Panc1 (cell line): ENCODE data around the gene PROSER3. TPM values are rescaled to one million over a fixed set of nuclear protein-coding genes. Genes with fewer than 3 reads are reported as not detected.

ENCODE experiments used
- ATAC-seq: fragments of 200-7000 bp; cut with Tn5 transposase; 2 replicates; pipeline ENCODE4 v1.9.1; 2020; ENCODE audit warnings: mild to moderate bottlenecking, moderate library complexity
- BruUV-seq: library from RNA; stranded (reverse); fragments of 400-500 nt; replicated peaks from 2 replicates; lab custom pipeline; 2021; lab: Mats Ljungman, UMichigan
- CTCF ChIA-PET: fragments of 300-600 bp; sonication (Branson Sonifier 250); formaldehyde crosslinking; loops from one replicate; lab custom pipeline; 2022; ENCODE audit warnings: antibody characterized with exemption; lab: Charles Lee
- POLR2A ChIA-PET: fragments of 300-600 bp; sonication (Branson Sonifier 250); formaldehyde crosslinking; loops from one replicate; lab custom pipeline; 2022; ENCODE audit warnings: antibody characterized with exemption; lab: Charles Lee
- DNase-seq: peaks from one replicate; pipeline ENCODE4 v3.0.0-alpha.2; 2010; ENCODE audit warnings: low read depth, low spot score
- H3K27ac ChIP-seq: 2 replicates; pipeline ENCODE4 v1.5.1; 2011; ENCODE audit warnings: mild to moderate bottlenecking, low read length, inconsistent platforms
- H3K27me3 ChIP-seq: fragments of 200-500 bp; sonication (Bioruptor generic); 2 replicates; pipeline ENCODE4 v1.6.0; 2014; ENCODE audit warnings: low read length, inconsistent platforms; ENCODE audit not compliant: control insufficient read depth, insufficient read depth
- H3K36me3 ChIP-seq: fragments of 200-500 bp; sonication (Bioruptor generic); 2 replicates; pipeline ENCODE4 v1.5.1; 2014; ENCODE audit warnings: inconsistent platforms, mild to moderate bottlenecking, low read length, moderate library complexity; ENCODE audit not compliant: control insufficient read depth, insufficient read depth
- H3K4me1 ChIP-seq: 2 replicates; pipeline ENCODE4 v1.5.1; 2011; ENCODE audit warnings: inconsistent platforms, mild to moderate bottlenecking, low read length, moderate library complexity; ENCODE audit not compliant: control insufficient read depth, insufficient read depth
- H3K4me3 ChIP-seq, 2 experiments: 2 replicates each; pipeline ENCODE4 v1.5.1; 2011 to 2012; ENCODE audit warnings: low read depth in 2 of 2, low read length in 2 of 2, mild to moderate bottlenecking in 2 of 2, inconsistent platforms in 1 of 2, moderate library complexity in 1 of 2
- H3K9me3 ChIP-seq: fragments of 200-500 bp; sonication (Bioruptor generic); 2 replicates; pipeline ENCODE4 v1.5.1; 2014; ENCODE audit warnings: low read depth, mild to moderate bottlenecking, inconsistent platforms, low read length, moderate library complexity; ENCODE audit not compliant: control insufficient read depth, insufficient read depth
- CTCF ChIP-seq: fragments of 450-650 bp; IDR thresholded peaks from 2 replicates; pipeline ENCODE4 v1.5.1; 2017; ENCODE audit warnings: mild to moderate bottlenecking
- POLR2AphosphoS5 ChIP-seq: IDR thresholded peaks from 2 replicates; pipeline ENCODE4 v1.6.1; 2012; ENCODE audit warnings: mild to moderate bottlenecking, low read depth, low read length, moderate library complexity
- REST ChIP-seq, 2 experiments: IDR thresholded peaks; 2 replicates each; pipeline ENCODE4 v1.6.1; 2011 to 2012; ENCODE audit warnings: low read depth in 2 of 2, control low read depth in 1 of 2, low read length in 1 of 2, mild to moderate bottlenecking in 1 of 2, moderate library complexity in 1 of 2; ENCODE audit not compliant: insufficient read depth in 1 of 2
- SIN3A ChIP-seq: IDR thresholded peaks from 2 replicates; pipeline ENCODE4 v1.6.1; 2012; ENCODE audit warnings: low read depth, mild to moderate bottlenecking, low read length, moderate library complexity, borderline replicate concordance; ENCODE audit not compliant: insufficient read depth
- TCF7L2 ChIP-seq: IDR thresholded peaks from 2 replicates; pipeline ENCODE4 v1.6.1; 2011; ENCODE audit warnings: mild to moderate bottlenecking, low read depth, low read length, inconsistent platforms
- in situ Hi-C: cut with HindIII; loops from 2 replicates; pipeline ENCODE4 v1.10.0; 2016; ENCODE audit warnings: low sequenced_read_pairs, low pct_unique_long_range_greater_than_20kb
- intact Hi-C: fragments of 100-400 bp; cut with micrococcal nuclease; formaldehyde crosslinking; loops from one replicate; pipeline ENCODE4 v1.10.0; 2022; ENCODE audit not compliant: unreplicated experiment
- total RNA-seq: library from RNA; stranded (reverse); gene quantifications from one replicate; pipeline ENCODE4 v1.2.1, GENCODE V29; 2021; ENCODE audit not compliant: unreplicated experiment

PROSER3 gene
- total RNA-seq, 1 experiment from 2014 or later = 63.9 TPM

GRCh38 chr19:35807633-35808032 lies 49.7 kb downstream of the PROSER3 start:
- CTCF ChIA-PET = no interaction called here
- no TSS peak for BruUV-seq

More at GRCh38 chr19:35807633-35808032, 49.7 kb downstream of the PROSER3 start:
- ATAC-seq (no peak), DNase-seq (no peak)
- Histone ChIP-seq H3K4me1 (no peaks in the 10 kb centered on the region), H3K36me3 (no peaks in the 10 kb centered on the region), H3K27me3 (no peaks in the 10 kb centered on the region), H3K4me3 (no peak overlapping the region), H3K27ac (no peak overlapping the region), H3K9me3 (no peaks in the 10 kb centered on the region)
- POLR2A ChIA-PET = no interaction called here
- in situ Hi-C loops = no loop called here
- intact Hi-C loops = no loop called here
- TF ChIP-seq CTCF (no peak), REST (IDR thresholded peaks at IDR 0.05; ENCODE audit: insufficient read depth in 1 of 2, low read depth in 2 of 2, low read length in 1 of 2) (no peak), SIN3A (no peak), POLR2AphosphoS5 (no peak), TCF7L2 (no peak)
